ENCODE data around the gene ENO3. TPM values are rescaled to one million over a fixed set of nuclear protein-coding genes. Genes with fewer than 3 reads are reported as not detected.

Gene ENO3
- total RNA-seq, 1 experiment from 2014 or later, result 24.6 TPM

- BruUV-seq (replicated peaks), result no TSS peak
- Histone ChIP-seq H4K20me1 (ENCODE audit: insufficient read depth) (no peaks in the 10 kb centered on the region), H3K27me3 (ENCODE audit: insufficient read depth, low read length) (no peaks in the 10 kb centered on the region), H3K36me3 (ENCODE audit: control insufficient read depth in 1 of 2, insufficient read depth in 2 of 2, low read length in 2 of 2) (no peaks in the 10 kb centered on the region), H3K9me2 (ENCODE audit: insufficient read depth) (no peaks in the 10 kb centered on the region), H2AFZ (ENCODE audit: low read depth, low read length, poor library complexity, severe bottlenecking) (no peak overlapping the region), H3K79me2 (ENCODE audit: insufficient read depth, low read length) (no peaks in the 10 kb centered on the region), H3K9ac (ENCODE audit: low read length) (no peak overlapping the region), H3K4me3 (replicated peaks in 1 of 2; ENCODE audit: low read depth in 1 of 2, low read length in 2 of 2) (no peak overlapping the region), H3K4me2 (ENCODE audit: low read length) (no peak overlapping the region), H3K9me3 (ENCODE audit: control insufficient read depth in 1 of 2, insufficient read depth in 1 of 2, low read depth in 1 of 2, low read length in 2 of 2) (no peaks in the 10 kb centered on the region), H3K27ac (ENCODE audit: low read depth, low read length) (no peak overlapping the region), H3K4me1 (ENCODE audit: control insufficient read depth in 1 of 2, insufficient read depth in 2 of 2, low read length in 2 of 2) (peaks cover 4 to 16% of the 10 kb centered on the region in 2 experiments; a peak in 2 of 4 replicates)
- ATAC-seq (no peak), DNase-seq (ENCODE audit: low read depth, low spot score) (no peak)
- ChIA-PET RAD21 (ENCODE audit: low non-redundant PET in 1 of 2, low total read pairs in 2 of 2, uncharacterized antibody in 2 of 2, unreplicated experiment in 2 of 2) (no interaction called here), POLR2A (interaction anchor here (4.6 kb wide), 1 partner anchor 9 kb away, joined by 27 read pairs; the partner anchor contains the start of gene SPAG7), CTCF (interaction anchor here (2.1 kb wide), 1 partner anchor 9 kb away, joined by 7 read pairs; the partner anchor contains the start of gene SPAG7)
- intact Hi-C loops (cut with micrococcal nuclease), result no loop called here
- TF ChIP-seq JUND (IDR thresholded peaks at IDR 0.05) (no peak), ZBTB33 (IDR thresholded peaks at IDR 0.05; ENCODE audit: extremely low read depth, insufficient replicate concordance, low read length) (no peak), POLR2AphosphoS5 (IDR thresholded peaks at IDR 0.05; ENCODE audit: low read depth, low read length) (no peak), MAX (IDR thresholded peaks at IDR 0.05) (no peak), ATF3 (IDR thresholded peaks at IDR 0.05) (no peak), RAD21 (IDR thresholded peaks at IDR 0.05; ENCODE audit: low read depth) (no peak)
Measured at GRCh38 chr17:4958102-4958501, 7.2 kb downstream of the ENO3 start.
